HepG2 (cell line): ENCODE measurements around the gene RNF213. TPM values are rescaled to one million over a fixed set of nuclear protein-coding genes. Genes with fewer than 3 reads are reported as not detected.

Experiments used
- CCDC6 ChIP-seq: sonication (generic); formaldehyde crosslinking; IDR thresholded peaks from 2 replicates; pipeline ENCODE4 v1.8.1; 2022; ENCODE audit warnings: mild to moderate bottlenecking, missing genetic modification reagents, moderate library complexity
- CEBPG ChIP-seq: IDR thresholded peaks from 2 replicates; pipeline ENCODE4 v1.6.1; 2016
- EP300 ChIP-seq, 3 experiments: sonication (generic) in 1 of 3; formaldehyde crosslinking in 1 of 3; IDR thresholded peaks; 2 replicates each; pipeline versions ENCODE4 v1.5.1 to v1.6.1; 2011 to 2020; ENCODE audit warnings: low read depth in 2 of 3, low read length in 2 of 3, borderline replicate concordance in 1 of 3, improper control_type of control experiment in 1 of 3, mild to moderate bottlenecking in 1 of 3, missing genetic modification reagents in 1 of 3, moderate library complexity in 1 of 3
- FOXM1 ChIP-seq: sonication (generic); formaldehyde crosslinking; IDR thresholded peaks from 2 replicates; pipeline ENCODE4 v1.5.0; 2020; ENCODE audit warnings: missing genetic modification reagents
- KLF12 ChIP-seq: sonication (generic); formaldehyde crosslinking; IDR thresholded peaks from 2 replicates; pipeline ENCODE4 v1.4.0; 2020; ENCODE audit warnings: missing genetic modification reagents, borderline replicate concordance
- PRMT3 ChIP-seq: sonication (generic); formaldehyde crosslinking; IDR thresholded peaks from 2 replicates; pipeline ENCODE4 v1.8.1; 2022; ENCODE audit warnings: low read depth, mild to moderate bottlenecking, moderate library complexity, missing genetic modification reagents, borderline replicate concordance
- SUZ12 ChIP-seq: fragments of 150-350 bp; IDR thresholded peaks from 2 replicates; pipeline ENCODE4 v1.6.1; 2014; ENCODE audit warnings: low read depth, low read length
- ZC3H4 ChIP-seq: sonication (generic); formaldehyde crosslinking; IDR thresholded peaks from 2 replicates; pipeline ENCODE4 v1.4.0; 2020; ENCODE audit warnings: missing genetic modification reagents, borderline replicate concordance
- ZNF317 ChIP-seq: sonication (generic); formaldehyde crosslinking; IDR thresholded peaks from 2 replicates; pipeline ENCODE4 v1.5.0; 2020; ENCODE audit warnings: mild to moderate bottlenecking, missing genetic modification reagents
- ZNF367 ChIP-seq: sonication (generic); formaldehyde crosslinking; IDR thresholded peaks from 2 replicates; pipeline ENCODE4 v1.4.0; 2020; ENCODE audit warnings: missing genetic modification reagents, borderline replicate concordance
- ZNF547 ChIP-seq: sonication (generic); formaldehyde crosslinking; IDR thresholded peaks from 2 replicates; pipeline ENCODE4 v1.5.1; 2020; ENCODE audit warnings: mild to moderate bottlenecking, missing genetic modification reagents
- ZNF644 ChIP-seq: IDR thresholded peaks from 2 replicates; pipeline ENCODE4 v1.6.1; 2016; ENCODE audit warnings: low read depth
- ZNF713 ChIP-seq: sonication (generic); formaldehyde crosslinking; IDR thresholded peaks from 2 replicates; pipeline ENCODE4 v1.4.0; 2020; ENCODE audit warnings: mild to moderate bottlenecking, missing genetic modification reagents
- ZNF720 ChIP-seq: sonication (generic); formaldehyde crosslinking; IDR thresholded peaks from 2 replicates; pipeline ENCODE4 v1.4.0; 2020; ENCODE audit warnings: missing genetic modification reagents
- ZNF83 ChIP-seq: sonication (generic); formaldehyde crosslinking; IDR thresholded peaks from 2 replicates; pipeline ENCODE4 v1.4.0; 2020; ENCODE audit warnings: missing genetic modification reagents, mild to moderate bottlenecking, borderline replicate concordance
- polyA plus RNA-seq, 8 experiments: library from polyadenylated mRNA; depleted of rRNA in 3 of 8; stranded (reverse) in 7 of 8; unstranded in 1 of 8; fragments of >200 nt; fragmentation: Illumina TruSeq in 4 of 8; extraction: Trizol in 4 of 8; gene quantifications; 2 replicates each; pipeline versions ENCODE4 v1.2.1 to v1.2.3, GENCODE V29; 2011 to 2016; ENCODE audit warnings: low read depth in 4 of 8, missing spikeins in 1 of 8, mixed read lengths in 1 of 8; ENCODE audit not compliant: insufficient read depth in 1 of 8
- total RNA-seq, 5 experiments: library from RNA; depleted of rRNA; stranded (reverse); fragments of >200 nt; fragmentation: Illumina TruSeq; extraction: Trizol; gene quantifications; 2 replicates each; pipeline ENCODE4 v1.2.3, GENCODE V29; 2016; ENCODE audit warnings: low read depth in 1 of 5
- TF ChIP-seq, protein P1 (sequence below): IDR thresholded peaks from 2 replicates; pipeline ENCODE4 v1.6.1; 2016; ENCODE audit warnings: missing biosample characterization, missing genetic modification reagents, low read depth
- TF ChIP-seq, protein P2 (sequence below): sonication (generic); formaldehyde crosslinking; IDR thresholded peaks from 2 replicates; pipeline ENCODE4 v1.4.0; 2020; ENCODE audit warnings: missing genetic modification reagents
- TF ChIP-seq, protein P3 (sequence below): sonication (generic); formaldehyde crosslinking; IDR thresholded peaks from 2 replicates; pipeline ENCODE4 v1.4.0; 2020; ENCODE audit warnings: mild to moderate bottlenecking, missing genetic modification reagents
- TF ChIP-seq, protein P4 (sequence below): sonication (generic); formaldehyde crosslinking; IDR thresholded peaks from 2 replicates; pipeline ENCODE4 v1.5.0; 2020; ENCODE audit warnings: missing genetic modification reagents
- TF ChIP-seq, protein P5 (sequence below): sonication (generic); formaldehyde crosslinking; IDR thresholded peaks from 2 replicates; pipeline ENCODE4 v1.4.0; 2020; ENCODE audit warnings: mild to moderate bottlenecking, missing genetic modification reagents

Gene RNF213
- total and polyA plus RNA-seq, 2 of the 13 experiments (the other 11 are each of a cell fraction or from before 2014, with no cell fraction given) = 38.6 to 38.7 TPM

DNA sequence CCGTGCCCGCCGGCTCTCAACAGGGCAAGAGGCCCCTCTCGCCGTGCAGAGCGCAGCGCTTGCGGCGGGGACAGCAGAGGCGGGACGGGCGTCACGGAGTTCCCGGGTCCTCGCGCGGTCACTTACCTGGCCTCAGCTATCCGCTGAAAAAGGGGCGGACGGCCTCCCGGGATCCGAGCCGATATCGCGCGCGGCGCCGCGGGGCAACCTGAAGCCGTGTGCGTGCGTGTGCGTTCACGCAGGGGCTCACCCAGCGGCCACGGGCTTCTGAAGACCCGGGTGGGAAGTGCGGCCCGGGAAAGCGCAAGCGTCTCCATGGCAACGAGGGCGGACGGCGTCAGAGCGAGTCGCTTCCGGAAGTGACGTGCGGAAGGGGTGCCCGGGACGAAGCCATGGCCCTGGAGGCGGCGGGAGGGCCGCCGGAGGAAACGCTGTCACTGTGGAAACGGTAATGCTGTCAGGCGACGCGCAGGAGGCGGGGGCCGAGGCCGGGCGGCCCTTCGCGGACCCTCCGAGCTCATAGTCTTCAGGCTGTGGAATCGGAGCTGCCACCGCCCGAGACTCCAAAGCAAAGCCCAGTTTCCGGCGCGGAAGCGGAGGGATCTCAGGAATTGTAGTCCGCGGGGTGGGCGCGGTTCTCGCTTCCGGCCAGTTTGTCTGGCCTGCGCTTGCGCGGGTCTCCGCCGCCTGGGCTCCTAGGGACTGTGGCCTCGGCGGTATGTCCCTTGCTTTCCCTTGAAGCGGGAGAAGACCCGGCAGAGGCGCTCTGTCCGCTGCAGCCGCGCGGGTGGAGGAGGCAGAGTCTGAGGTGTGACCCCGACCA, 154.4 kb downstream of the RNF213 start, which contains the start of gene ENDOV (continued):
- TF ChIP-seq, protein P1, sequence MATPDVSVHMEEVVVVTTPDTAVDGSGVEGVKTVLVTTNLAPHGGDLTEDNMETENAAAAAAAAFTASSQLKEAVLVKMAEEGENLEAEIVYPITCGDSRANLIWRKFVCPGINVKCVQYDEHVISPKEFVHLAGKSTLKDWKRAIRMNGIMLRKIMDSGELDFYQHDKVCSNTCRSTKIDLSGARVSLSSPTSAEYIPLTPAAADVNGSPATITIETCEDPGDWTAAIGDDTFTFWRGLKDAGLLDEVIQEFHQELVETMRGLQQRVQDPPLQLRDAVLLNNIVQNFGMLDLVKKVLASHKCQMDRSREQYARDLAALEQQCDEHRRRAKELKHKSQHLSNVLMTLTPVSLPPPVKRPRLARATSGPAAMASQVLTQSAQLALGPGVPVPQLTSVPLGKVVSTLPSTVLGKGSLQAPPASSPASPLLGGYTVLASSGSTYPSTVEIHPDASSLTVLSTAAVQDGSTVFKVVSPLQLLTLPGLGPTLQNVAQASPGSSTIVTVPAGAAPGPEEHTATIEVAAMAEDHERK (CRISPR knock-in tag) = 0 out of 2 replicates have a peak, but pooled peaks have one; percentile 7
- TF ChIP-seq, protein P2, sequence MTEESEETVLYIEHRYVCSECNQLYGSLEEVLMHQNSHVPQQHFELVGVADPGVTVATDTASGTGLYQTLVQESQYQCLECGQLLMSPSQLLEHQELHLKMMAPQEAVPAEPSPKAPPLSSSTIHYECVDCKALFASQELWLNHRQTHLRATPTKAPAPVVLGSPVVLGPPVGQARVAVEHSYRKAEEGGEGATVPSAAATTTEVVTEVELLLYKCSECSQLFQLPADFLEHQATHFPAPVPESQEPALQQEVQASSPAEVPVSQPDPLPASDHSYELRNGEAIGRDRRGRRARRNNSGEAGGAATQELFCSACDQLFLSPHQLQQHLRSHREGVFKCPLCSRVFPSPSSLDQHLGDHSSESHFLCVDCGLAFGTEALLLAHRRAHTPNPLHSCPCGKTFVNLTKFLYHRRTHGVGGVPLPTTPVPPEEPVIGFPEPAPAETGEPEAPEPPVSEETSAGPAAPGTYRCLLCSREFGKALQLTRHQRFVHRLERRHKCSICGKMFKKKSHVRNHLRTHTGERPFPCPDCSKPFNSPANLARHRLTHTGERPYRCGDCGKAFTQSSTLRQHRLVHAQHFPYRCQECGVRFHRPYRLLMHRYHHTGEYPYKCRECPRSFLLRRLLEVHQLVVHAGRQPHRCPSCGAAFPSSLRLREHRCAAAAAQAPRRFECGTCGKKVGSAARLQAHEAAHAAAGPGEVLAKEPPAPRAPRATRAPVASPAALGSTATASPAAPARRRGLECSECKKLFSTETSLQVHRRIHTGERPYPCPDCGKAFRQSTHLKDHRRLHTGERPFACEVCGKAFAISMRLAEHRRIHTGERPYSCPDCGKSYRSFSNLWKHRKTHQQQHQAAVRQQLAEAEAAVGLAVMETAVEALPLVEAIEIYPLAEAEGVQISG (CRISPR knock-in tag) = peak; percentile 95
- TF ChIP-seq, protein P3, sequence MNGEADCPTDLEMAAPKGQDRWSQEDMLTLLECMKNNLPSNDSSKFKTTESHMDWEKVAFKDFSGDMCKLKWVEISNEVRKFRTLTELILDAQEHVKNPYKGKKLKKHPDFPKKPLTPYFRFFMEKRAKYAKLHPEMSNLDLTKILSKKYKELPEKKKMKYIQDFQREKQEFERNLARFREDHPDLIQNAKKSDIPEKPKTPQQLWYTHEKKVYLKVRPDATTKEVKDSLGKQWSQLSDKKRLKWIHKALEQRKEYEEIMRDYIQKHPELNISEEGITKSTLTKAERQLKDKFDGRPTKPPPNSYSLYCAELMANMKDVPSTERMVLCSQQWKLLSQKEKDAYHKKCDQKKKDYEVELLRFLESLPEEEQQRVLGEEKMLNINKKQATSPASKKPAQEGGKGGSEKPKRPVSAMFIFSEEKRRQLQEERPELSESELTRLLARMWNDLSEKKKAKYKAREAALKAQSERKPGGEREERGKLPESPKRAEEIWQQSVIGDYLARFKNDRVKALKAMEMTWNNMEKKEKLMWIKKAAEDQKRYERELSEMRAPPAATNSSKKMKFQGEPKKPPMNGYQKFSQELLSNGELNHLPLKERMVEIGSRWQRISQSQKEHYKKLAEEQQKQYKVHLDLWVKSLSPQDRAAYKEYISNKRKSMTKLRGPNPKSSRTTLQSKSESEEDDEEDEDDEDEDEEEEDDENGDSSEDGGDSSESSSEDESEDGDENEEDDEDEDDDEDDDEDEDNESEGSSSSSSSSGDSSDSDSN (CRISPR knock-in tag) = peak; percentile 85
- TF ChIP-seq, protein P4, sequence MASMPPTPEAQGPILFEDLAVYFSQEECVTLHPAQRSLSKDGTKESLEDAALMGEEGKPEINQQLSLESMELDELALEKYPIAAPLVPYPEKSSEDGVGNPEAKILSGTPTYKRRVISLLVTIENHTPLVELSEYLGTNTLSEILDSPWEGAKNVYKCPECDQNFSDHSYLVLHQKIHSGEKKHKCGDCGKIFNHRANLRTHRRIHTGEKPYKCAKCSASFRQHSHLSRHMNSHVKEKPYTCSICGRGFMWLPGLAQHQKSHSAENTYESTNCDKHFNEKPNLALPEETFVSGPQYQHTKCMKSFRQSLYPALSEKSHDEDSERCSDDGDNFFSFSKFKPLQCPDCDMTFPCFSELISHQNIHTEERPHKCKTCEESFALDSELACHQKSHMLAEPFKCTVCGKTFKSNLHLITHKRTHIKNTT (CRISPR knock-in tag) = no peak; the same call in 1 of the 2 replicates
- TF ChIP-seq FOXM1 (CRISPR knock-in tag) (no peak), ZNF720 (no peak; the same call in 1 of the 2 replicates), ZNF317 (peak; percentile 88), ZNF644 (no peak), KLF12 (CRISPR knock-in tag) (peak; percentile 99; the same call in 1 of the 2 replicates), ZNF547 (CRISPR knock-in tag) (peak; percentile 73), ZNF713 (CRISPR knock-in tag) (peak; percentile 83; the same call in 1 of the 2 replicates), ZNF367 (CRISPR knock-in tag) (0 out of 2 replicates have a peak, but pooled peaks have one; percentile 76), EP300 (IDR thresholded peaks at IDR 0.05; ENCODE audit: low read depth in 2 of 2, low read length in 2 of 2) (no peak; a peak in 1 of 4 replicates), EP300 (CRISPR knock-in tag; IDR thresholded peaks at IDR 0.05; ENCODE audit: borderline replicate concordance) (peak; percentile 21; the same call in 1 of the 2 replicates), CEBPG (CRISPR knock-in tag) (no peak; the same call in 1 of the 2 replicates), ZNF83 (CRISPR knock-in tag) (no peak; the same call in none of the 2 replicates), CCDC6 (CRISPR knock-in tag) (no peak), ZC3H4 (CRISPR knock-in tag) (no peak), PRMT3 (no peak), SUZ12 (no peak)
- TF ChIP-seq, protein P5, sequence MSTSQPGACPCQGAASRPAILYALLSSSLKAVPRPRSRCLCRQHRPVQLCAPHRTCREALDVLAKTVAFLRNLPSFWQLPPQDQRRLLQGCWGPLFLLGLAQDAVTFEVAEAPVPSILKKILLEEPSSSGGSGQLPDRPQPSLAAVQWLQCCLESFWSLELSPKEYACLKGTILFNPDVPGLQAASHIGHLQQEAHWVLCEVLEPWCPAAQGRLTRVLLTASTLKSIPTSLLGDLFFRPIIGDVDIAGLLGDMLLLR (CRISPR knock-in tag) = peak; percentile 59
